ENCODE measurements around the gene C8G.

- no peak; the same call in 1 of the 2 replicates for TF ChIP-seq ZFX (CRISPR knock-in tag; IDR thresholded peaks at IDR 0.05)
- TF ChIP-seq PYGO2 (tag; IDR thresholded peaks at IDR 0.05): no peak
- TF ChIP-seq CREB1 (IDR thresholded peaks at IDR 0.05): no peak
- no peak for TF ChIP-seq CREB1 (CRISPR knock-in tag; IDR thresholded peaks at IDR 0.05)
- no peak for TF ChIP-seq CEBPZ (IDR thresholded peaks at IDR 0.05; ENCODE audit: borderline replicate concordance, low read depth, low read length)
Measured at GRCh38 chr9:136942112-136942880, 2.7 kb upstream of the C8G start.
